Heart right ventricle (tissue), 16 donors: ENCODE results near the gene DEFB113. TPM values are rescaled to one million over a fixed set of nuclear protein-coding genes. Genes with fewer than 3 reads are reported as not detected.

Source experiments
- ATAC-seq, 8 donors: fragments of 200-7000 bp; cut with Tn5 transposase; one replicate each; pipeline ENCODE4 v1.9.1; 2020; ENCODE audit warnings: mild to moderate bottlenecking in 8 of 8, moderate library complexity in 8 of 8, moderate number of reproducible peaks in 1 of 8
- DNase-seq, 2 donors: peaks; one replicate each; pipeline ENCODE4 v3.0.0-alpha.2; 2020
- H3K27ac ChIP-seq, 10 donors: fragments of 200-600 bp; sonication (generic) in 2 of 10; one replicate each; pipeline versions ENCODE4 v1.5.0 to v1.8.0; 2020 to 2022; ENCODE audit warnings: mild to moderate bottlenecking in 3 of 10
- H3K27me3 ChIP-seq, 7 donors: fragments of 200-600 bp; one replicate each; pipeline ENCODE4 v1.8.0; 2021 to 2022; ENCODE audit warnings: mild to moderate bottlenecking in 2 of 7
- H3K36me3 ChIP-seq, 9 donors: fragments of 200-600 bp; sonication (generic) in 1 of 9; one replicate each; pipeline versions ENCODE4 v1.5.0 to v1.8.0; 2020 to 2022; ENCODE audit warnings: mild to moderate bottlenecking in 2 of 9
- H3K4me1 ChIP-seq, 9 donors: fragments of 200-600 bp; sonication (generic) in 1 of 9; one replicate each; pipeline versions ENCODE4 v1.5.0 to v1.8.0; 2020 to 2022; ENCODE audit warnings: mild to moderate bottlenecking in 4 of 9
- H3K4me3 ChIP-seq, 10 donors: fragments of 200-600 bp; sonication (generic) in 2 of 10; one replicate each; pipeline versions ENCODE4 v1.5.0 to v1.8.0; 2020 to 2022; ENCODE audit warnings: mild to moderate bottlenecking in 7 of 10, moderate library complexity in 2 of 10
- H3K9me3 ChIP-seq, 11 donors: fragments of 200-600 bp in 10 of 11; sonication (generic) in 2 of 11; one replicate each; pipeline versions ENCODE4 v1.5.0 to v1.8.0; 2013 to 2022; ENCODE audit warnings: mild to moderate bottlenecking in 2 of 11, control low read depth in 1 of 11, moderate library complexity in 1 of 11
- WGBS, 2 donors: extraction: QIAGEN DNeasy Blood & Tissue Kit; methylation state at CpG; one replicate each; pipeline ENCODE4 v1.1.7; 2013; ENCODE audit warnings: inconsistent platforms in 1 of 2; 5-methylcytosine and 5-hydroxymethylcytosine counted together
- intact Hi-C, 10 donors: fragments of 100-400 bp; cut with DNase I; formaldehyde crosslinking; loops; one replicate each; pipeline versions ENCODE4 v1.11.1 to v1.14.2; 2022
- polyA plus RNA-seq, 2 donors: library from polyadenylated mRNA; stranded (reverse); fragments of 200-250 nt; gene quantifications; one replicate each; pipeline ENCODE4 v1.2.3, GENCODE V29; 2013
- total RNA-seq, 10 donors: library from RNA; stranded (reverse); fragmentation: NEBNext Ultra II Directional in 3 of 10; extraction: Animal tissue kit (Norgen Biotek cat#: 25700) in 3 of 10; gene quantifications; one replicate each; pipeline versions ENCODE4 v1.2.1 to v1.2.4, GENCODE V29; 2021 to 2023
- TF ChIP-seq, protein P1 (sequence below), 9 donors: fragments of 200-600 bp; sonication (generic) in 2 of 9; IDR thresholded peaks; one replicate each; pipeline versions ENCODE4 v1.5.0 to v1.8.0; 2021 to 2022; ENCODE audit warnings: antibody characterized with exemption in 9 of 9, mild to moderate bottlenecking in 5 of 9, moderate library complexity in 1 of 9
- donor health status: Arrhythmogenic right ventricular cardiomyopathy.
- donor health status: ischemic (EF 13 %, LVEDD 7.1; RV severe dilation, severe dysfunction).
- donor health status: healthy with polysubstance abuse.
- donor health status: DM: no; HTN: yes; CAD: no.
- donor health status: DM: no; HTN: no; CAD: no.
- donor health status: ischemic (EF 25% LVEDD 6.9; RV normal size, moderate dysfunction).
- donor health status: ischemic (EF 25% LVEDD 5.7; RV mildly dilated, moderate dysfunction).
- donor health status: healthy.
- donor health status: DM: yes; HTN: yes; CAD: no.
- donor health status: Ischemic cardiomyopathy.
- donor health status: ischemic (EF 35%, LVEDD 5.7; RV mildly dilated, moderate dysfunction).
- donor health status: nonischemic (EF 11% LVEDD 7.7; RV severe dilation, severe dysfunction).
- donor health status: DM: yes; HTN: yes; CAD: no.
- donor health status: PGD.
- donor health status: ischemic (EF 29% LVEDD 5.4; RV normal size, mild dysfunction).
- donor health status: nonischemic (EF 23%, LVEDD 6.1; RV moderate dilation, normal function).

The DEFB113 gene
- total and polyA plus RNA-seq, 12 donors, result not detected

DNA sequence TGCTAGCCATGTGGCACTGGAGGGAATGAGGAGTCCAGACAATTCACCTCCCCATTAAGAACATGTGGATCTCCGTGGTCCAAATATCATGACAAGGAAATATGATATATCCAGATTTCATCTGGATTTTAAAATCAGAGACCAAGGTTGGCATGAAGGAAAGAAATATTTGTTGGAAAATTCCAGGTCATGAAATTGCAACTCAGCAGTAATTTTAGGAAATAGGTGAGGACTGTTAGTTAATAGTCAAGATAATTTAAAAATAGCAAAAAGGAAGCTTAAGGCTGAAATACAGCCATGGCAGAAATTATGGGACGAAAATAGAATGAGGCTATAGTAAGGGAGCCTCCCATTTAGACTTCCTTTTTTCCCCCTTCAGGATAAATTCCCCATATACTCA, 32.4 kb downstream of the DEFB113 start:
- DNase-seq (no peak), ATAC-seq (no peak)
- Histone ChIP-seq H3K27ac (no peak overlapping the region), H3K36me3 (no peaks in the 10 kb centered on the region), H3K4me1 (no peaks in the 10 kb centered on the region), H3K27me3 (peaks cover 0 to 5% (median 0%) of the 10 kb centered on the region in 7 donors), H3K9me3 (no peaks in the 10 kb centered on the region), H3K4me3 (no peak overlapping the region)
- intact Hi-C loops, result no loop called here
- 55 to 77% methylated on average over 2 of the region's 2 CpGs for WGBS, 2 donors
- TF ChIP-seq, protein P1, sequence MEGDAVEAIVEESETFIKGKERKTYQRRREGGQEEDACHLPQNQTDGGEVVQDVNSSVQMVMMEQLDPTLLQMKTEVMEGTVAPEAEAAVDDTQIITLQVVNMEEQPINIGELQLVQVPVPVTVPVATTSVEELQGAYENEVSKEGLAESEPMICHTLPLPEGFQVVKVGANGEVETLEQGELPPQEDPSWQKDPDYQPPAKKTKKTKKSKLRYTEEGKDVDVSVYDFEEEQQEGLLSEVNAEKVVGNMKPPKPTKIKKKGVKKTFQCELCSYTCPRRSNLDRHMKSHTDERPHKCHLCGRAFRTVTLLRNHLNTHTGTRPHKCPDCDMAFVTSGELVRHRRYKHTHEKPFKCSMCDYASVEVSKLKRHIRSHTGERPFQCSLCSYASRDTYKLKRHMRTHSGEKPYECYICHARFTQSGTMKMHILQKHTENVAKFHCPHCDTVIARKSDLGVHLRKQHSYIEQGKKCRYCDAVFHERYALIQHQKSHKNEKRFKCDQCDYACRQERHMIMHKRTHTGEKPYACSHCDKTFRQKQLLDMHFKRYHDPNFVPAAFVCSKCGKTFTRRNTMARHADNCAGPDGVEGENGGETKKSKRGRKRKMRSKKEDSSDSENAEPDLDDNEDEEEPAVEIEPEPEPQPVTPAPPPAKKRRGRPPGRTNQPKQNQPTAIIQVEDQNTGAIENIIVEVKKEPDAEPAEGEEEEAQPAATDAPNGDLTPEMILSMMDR (IDR thresholded peaks at IDR 0.05), result no peak

DNA sequence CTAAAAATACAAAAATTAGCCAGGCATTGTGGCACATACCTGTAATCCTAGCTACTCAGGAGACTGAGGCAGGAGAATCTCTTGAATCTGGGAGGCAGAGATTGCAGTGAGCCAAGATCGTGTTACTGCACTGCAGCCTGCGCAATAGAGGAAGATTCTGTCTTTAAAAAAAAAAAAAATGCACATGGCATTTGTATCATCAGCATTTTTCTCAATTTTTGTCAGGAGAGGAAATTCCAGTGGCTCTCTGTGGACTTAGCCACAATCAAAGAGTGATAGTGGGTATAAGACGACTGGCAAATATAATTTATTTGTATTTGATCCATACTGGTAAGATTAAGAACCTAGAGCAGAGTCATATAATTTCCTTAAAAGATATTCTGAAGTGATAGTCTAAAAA, 34.0 kb downstream of the DEFB113 start:
- Histone ChIP-seq H3K27me3 (peaks cover 0 to 5% (median 0%) of the 10 kb centered on the region in 7 donors), H3K4me3 (no peak overlapping the region), H3K27ac (no peak overlapping the region), H3K9me3 (no peaks in the 10 kb centered on the region), H3K4me1 (no peaks in the 10 kb centered on the region), H3K36me3 (no peaks in the 10 kb centered on the region)
- intact Hi-C loops, result no loop called here
- 67 to 74% methylated on average over 3 of the region's 3 CpGs for WGBS, 2 donors
- DNase-seq, result no peak
- no peak for ATAC-seq
- TF ChIP-seq, protein P1 (IDR thresholded peaks at IDR 0.05), result no peak

DNA sequence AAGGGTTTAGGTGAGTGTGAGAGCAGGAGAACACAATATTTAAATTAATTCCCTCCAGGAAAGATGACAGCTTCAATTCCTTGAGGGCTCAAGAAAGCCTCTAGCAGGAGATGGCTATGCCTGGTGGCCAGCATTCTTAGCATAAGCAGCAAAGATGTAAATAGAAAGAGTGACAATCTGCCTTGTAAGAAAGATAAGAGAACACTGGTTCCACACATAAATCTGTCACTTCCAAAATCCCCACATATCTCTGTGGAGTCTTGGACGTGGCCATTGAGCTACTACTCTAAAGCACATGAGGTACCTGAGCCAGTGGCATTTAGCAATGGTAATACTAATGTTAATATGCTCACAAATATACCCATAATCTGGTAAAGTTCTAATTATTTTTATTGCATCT, 34.7 kb downstream of the DEFB113 start:
- TF ChIP-seq, protein P1 (IDR thresholded peaks at IDR 0.05), result no peak
- peaks cover 0 to 9% (median 0%) of the 10 kb centered on the region in 7 donors for H3K27me3 ChIP-seq
- H3K4me3 ChIP-seq, result no peak overlapping the region
- ATAC-seq (no peak), DNase-seq (no peak)
- intact Hi-C loops, result no loop called here
- 57 to 59% methylated on average over 1 of the region's 1 CpG for WGBS, 2 donors
- no peak overlapping the region for H3K27ac ChIP-seq
- no peaks in the 10 kb centered on the region for H3K4me1 ChIP-seq
- no peaks in the 10 kb centered on the region for H3K9me3 ChIP-seq
- no peaks in the 10 kb centered on the region for H3K36me3 ChIP-seq

DNA sequence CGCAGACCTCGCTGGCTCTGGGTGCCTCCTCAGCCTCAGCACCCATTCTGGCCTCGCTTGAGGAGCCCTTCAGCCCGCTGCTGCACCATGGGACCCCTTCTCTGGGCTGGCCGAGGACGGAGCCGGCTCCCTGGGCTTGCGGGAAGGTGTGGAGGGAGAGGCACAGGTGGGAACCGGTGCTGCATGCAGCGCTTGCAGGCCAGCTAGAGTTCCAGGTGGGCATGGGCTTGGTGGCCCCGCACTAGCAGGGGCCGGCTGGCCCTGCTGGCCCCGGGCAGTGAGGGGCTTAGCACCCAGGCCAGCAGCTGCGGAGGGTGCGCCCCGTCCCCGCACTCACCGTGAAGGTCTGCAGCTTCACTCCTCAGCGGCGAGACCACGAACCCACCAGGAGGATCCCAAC, 35.9 kb downstream of the DEFB113 start:
- intact Hi-C loops, result no loop called here
- Histone ChIP-seq H3K27me3 (peaks cover 0 to 9% (median 3%) of the 10 kb centered on the region in 7 donors), H3K4me1 (no peaks in the 10 kb centered on the region), H3K9me3 (no peaks in the 10 kb centered on the region), H3K36me3 (no peaks in the 10 kb centered on the region), H3K4me3 (no peak overlapping the region), H3K27ac (no peak overlapping the region)
- TF ChIP-seq, protein P1 (IDR thresholded peaks at IDR 0.05), result no peak
- DNase-seq (no peak), ATAC-seq (no peak)
- WGBS, 2 donors, result 90 to 96% methylated on average over 21 of the region's 21 CpGs
